Choroid plexus epithelial cell (primary cell): ENCODE measurements around the gene MED9.

ENCODE experiments used
- DNase-seq: peaks from one replicate; pipeline ENCODE4 v3.0.0-alpha.2; 2010; ENCODE audit warnings: low read depth
- H3K4me3 ChIP-seq: 2 replicates; pipeline ENCODE4 v1.5.1; 2011; ENCODE audit warnings: low read depth, mild to moderate bottlenecking, control low read depth, low read length, moderate library complexity
- TF ChIP-seq, protein P1 (sequence below): conservative IDR thresholded peaks from 2 replicates; pipeline ENCODE4 v1.5.1; 2011; ENCODE audit warnings: low read depth, mild to moderate bottlenecking, control low read depth, inconsistent platforms, low read length, moderate library complexity

MED9 gene

DNA sequence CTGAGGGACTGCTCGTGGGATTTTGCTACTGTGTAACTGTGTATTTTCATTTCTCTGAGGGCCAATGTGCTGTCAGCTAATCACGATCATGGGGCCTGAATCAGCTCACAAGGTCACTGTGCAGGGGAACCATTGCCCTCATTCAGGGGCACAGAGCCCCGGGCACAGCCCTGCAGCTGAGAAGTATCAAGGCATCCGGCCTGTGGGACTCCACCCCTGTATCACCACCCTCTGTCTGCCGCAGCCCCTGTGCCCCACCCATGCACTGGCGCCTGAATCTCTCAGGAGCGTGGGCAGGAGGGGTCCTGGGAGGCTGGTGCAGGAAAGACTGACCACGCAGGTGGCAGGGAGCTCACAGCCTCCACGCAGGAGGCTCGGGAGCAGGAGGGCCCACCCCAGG lies 62.8 kb downstream of the MED9 start:
- no peak overlapping the region for H3K4me3 ChIP-seq
- TF ChIP-seq, protein P1, sequence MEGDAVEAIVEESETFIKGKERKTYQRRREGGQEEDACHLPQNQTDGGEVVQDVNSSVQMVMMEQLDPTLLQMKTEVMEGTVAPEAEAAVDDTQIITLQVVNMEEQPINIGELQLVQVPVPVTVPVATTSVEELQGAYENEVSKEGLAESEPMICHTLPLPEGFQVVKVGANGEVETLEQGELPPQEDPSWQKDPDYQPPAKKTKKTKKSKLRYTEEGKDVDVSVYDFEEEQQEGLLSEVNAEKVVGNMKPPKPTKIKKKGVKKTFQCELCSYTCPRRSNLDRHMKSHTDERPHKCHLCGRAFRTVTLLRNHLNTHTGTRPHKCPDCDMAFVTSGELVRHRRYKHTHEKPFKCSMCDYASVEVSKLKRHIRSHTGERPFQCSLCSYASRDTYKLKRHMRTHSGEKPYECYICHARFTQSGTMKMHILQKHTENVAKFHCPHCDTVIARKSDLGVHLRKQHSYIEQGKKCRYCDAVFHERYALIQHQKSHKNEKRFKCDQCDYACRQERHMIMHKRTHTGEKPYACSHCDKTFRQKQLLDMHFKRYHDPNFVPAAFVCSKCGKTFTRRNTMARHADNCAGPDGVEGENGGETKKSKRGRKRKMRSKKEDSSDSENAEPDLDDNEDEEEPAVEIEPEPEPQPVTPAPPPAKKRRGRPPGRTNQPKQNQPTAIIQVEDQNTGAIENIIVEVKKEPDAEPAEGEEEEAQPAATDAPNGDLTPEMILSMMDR = no peak
- DNase-seq = no peak

DNA sequence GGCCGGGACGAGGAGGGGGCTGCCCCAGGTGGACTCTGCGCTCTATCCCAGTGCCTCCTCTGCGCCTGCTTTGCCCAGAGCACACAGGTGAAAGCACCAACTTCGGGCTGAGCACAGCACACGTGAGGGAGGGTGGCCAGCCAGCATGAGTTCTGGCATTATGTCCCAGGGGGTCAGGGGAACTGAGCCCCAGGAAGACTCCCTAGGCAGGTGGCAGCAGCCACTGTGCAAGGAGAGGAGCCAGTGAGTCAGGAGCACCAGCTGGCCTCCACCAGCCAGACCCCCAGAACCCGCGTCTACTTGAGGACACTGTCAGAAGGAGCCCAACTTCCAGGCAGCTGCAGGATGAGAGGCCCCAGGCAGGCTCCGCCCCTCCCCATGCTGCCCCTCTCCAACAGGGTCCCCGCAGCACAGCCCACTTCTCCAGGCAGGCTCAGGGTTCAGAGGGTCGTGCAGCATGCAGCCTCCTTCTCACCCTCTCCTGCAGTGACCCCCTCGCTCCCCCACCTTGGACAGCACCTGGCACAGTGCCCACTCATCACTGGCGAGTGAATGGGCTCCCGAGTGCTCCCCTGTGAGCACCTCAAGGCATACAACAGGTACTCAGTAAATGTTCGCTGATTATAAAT lies 63.6 kb downstream of the MED9 start:
- H3K4me3 ChIP-seq = no peak overlapping the region
- TF ChIP-seq, protein P1 = no peak
- no peak for DNase-seq

DNA sequence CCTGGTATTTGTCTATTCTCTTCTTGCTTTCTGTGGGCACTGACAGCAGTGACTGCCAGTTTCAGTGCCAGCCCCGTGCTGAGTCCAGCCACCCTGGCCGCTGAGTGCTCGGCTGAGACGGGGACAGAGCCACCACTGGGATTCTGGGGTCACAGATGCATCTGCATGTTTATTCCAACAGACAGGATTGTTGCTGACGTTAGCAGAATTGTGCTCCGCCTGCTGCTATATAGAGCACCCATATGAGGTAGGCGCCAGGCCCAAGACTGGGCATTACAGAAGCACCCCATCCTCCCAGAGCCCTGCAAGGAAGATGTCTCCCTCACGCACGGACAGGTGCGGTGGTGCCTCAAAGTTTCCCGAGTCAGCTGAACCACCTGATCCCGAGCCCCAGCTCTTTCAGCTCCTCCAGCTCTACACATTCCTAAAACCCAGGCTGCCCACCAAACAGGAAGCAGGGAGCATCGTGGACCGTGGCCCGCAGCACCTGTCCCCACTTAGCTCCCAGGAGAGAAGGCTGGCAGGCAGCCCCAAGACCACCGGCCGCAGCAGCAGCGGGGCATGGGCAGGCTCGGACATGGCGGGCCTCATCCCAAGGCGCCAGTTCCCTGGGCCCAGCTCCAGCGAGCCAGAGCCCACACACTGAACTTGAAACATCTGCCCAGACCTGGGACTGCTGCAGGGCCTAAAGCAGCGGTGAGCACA lies 64.3 kb downstream of the MED9 start:
- TF ChIP-seq, protein P1 = no peak
- H3K4me3 ChIP-seq = no peak overlapping the region
- DNase-seq = no peak

DNA sequence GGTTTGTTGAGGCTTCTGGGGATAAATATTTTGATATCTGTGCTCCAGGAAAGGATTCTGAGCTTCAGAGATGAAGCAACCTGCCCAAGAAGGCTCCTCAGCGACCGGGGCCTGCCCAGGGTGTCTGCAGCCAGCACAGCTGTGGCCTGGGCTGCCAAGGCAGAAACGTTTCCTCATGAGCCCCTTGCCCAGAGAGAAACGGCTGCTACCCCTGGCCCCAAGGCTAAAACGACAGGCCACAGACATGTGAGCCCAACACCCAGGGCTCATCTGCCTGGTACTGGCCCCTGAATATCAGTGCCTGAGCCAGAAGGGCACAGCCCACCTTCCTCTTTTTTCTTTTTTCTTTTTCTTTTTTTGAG lies 64.8 kb downstream of the MED9 start:
- H3K4me3 ChIP-seq = no peak overlapping the region

More for the DNA sequence above, 64.8 kb downstream of the MED9 start:
- DNase-seq = no peak
- TF ChIP-seq, protein P1 = no peak
